Left ventricle myocardium inferior (tissue), 1 donor: ENCODE measurements around the gene TRAPPC1. TPM values are rescaled to one million over a fixed set of nuclear protein-coding genes. Genes with fewer than 3 reads are reported as not detected.

Source experiments
- DNase-seq: peaks from one replicate; pipeline ENCODE4 v3.0.0-alpha.2; 2020
- H3K27ac ChIP-seq: fragments of 200-600 bp; replicated peaks from 2 replicates; pipeline ENCODE4 v1.8.0; 2021
- H3K27me3 ChIP-seq: fragments of 200-600 bp; 2 replicates; pipeline ENCODE4 v1.8.0; 2021; ENCODE audit warnings: low read depth
- H3K36me3 ChIP-seq: fragments of 200-600 bp; 2 replicates; pipeline ENCODE4 v1.8.0; 2021
- H3K4me1 ChIP-seq: fragments of 200-600 bp; 2 replicates; pipeline ENCODE4 v1.8.0; 2021
- H3K4me3 ChIP-seq: fragments of 200-600 bp; 2 replicates; pipeline ENCODE4 v1.8.0; 2021; ENCODE audit warnings: mild to moderate bottlenecking, moderate library complexity
- H3K9me3 ChIP-seq: fragments of 200-600 bp; replicated peaks from 2 replicates; pipeline ENCODE4 v1.8.0; 2021
- intact Hi-C: fragments of 100-400 bp; cut with micrococcal nuclease; formaldehyde crosslinking; loops from one replicate; pipeline ENCODE4 v1.11.0; 2022
- total RNA-seq: library from RNA; stranded (reverse); fragmentation: NEBNext Ultra II Directional; extraction: Animal tissue kit (Norgen Biotek cat#: 25700); gene quantifications from one replicate; pipeline ENCODE4 v1.2.1, GENCODE V29; 2021
- TF ChIP-seq, protein P1 (sequence below): fragments of 200-600 bp; IDR thresholded peaks from 2 replicates; pipeline ENCODE4 v1.8.0; 2021; ENCODE audit warnings: antibody characterized with exemption, mild to moderate bottlenecking, borderline replicate concordance
- donor health status: DM: no; HTN: yes; CAD: no; lungs with severe emphysema.

TRAPPC1 gene
- total RNA-seq, 1 donor from 2014 or later, result 111 TPM

DNA sequence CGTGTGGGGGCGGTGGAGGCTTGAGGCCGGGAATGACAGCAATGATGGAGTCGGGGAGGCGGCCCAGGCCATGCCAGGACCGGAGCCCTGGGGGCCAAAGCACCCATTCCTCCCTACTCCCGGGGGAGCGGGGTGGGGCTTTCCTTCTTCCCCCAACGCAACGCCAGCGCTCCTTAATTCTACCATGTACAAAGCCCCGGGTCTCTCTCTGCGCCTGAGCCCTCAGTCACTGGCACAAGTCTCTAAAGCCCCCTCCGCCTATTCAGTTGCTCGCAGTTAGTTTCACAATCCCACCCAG is 15.4 kb downstream of the TRAPPC1 start:
- Histone ChIP-seq H3K27me3 (no peaks in the 10 kb centered on the region), H3K9me3 (no peaks in the 10 kb centered on the region), H3K36me3 (peaks cover 8% of the 10 kb centered on the region), H3K27ac (peak overlapping the region; percentile 96), H3K4me1 (peaks cover 37% of the 10 kb centered on the region), H3K4me3 (peak overlapping the region; percentile 78)
- DNase-seq, result no peak
- intact Hi-C loops, result no loop called here
- TF ChIP-seq, protein P1, sequence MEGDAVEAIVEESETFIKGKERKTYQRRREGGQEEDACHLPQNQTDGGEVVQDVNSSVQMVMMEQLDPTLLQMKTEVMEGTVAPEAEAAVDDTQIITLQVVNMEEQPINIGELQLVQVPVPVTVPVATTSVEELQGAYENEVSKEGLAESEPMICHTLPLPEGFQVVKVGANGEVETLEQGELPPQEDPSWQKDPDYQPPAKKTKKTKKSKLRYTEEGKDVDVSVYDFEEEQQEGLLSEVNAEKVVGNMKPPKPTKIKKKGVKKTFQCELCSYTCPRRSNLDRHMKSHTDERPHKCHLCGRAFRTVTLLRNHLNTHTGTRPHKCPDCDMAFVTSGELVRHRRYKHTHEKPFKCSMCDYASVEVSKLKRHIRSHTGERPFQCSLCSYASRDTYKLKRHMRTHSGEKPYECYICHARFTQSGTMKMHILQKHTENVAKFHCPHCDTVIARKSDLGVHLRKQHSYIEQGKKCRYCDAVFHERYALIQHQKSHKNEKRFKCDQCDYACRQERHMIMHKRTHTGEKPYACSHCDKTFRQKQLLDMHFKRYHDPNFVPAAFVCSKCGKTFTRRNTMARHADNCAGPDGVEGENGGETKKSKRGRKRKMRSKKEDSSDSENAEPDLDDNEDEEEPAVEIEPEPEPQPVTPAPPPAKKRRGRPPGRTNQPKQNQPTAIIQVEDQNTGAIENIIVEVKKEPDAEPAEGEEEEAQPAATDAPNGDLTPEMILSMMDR, result no peak

DNA sequence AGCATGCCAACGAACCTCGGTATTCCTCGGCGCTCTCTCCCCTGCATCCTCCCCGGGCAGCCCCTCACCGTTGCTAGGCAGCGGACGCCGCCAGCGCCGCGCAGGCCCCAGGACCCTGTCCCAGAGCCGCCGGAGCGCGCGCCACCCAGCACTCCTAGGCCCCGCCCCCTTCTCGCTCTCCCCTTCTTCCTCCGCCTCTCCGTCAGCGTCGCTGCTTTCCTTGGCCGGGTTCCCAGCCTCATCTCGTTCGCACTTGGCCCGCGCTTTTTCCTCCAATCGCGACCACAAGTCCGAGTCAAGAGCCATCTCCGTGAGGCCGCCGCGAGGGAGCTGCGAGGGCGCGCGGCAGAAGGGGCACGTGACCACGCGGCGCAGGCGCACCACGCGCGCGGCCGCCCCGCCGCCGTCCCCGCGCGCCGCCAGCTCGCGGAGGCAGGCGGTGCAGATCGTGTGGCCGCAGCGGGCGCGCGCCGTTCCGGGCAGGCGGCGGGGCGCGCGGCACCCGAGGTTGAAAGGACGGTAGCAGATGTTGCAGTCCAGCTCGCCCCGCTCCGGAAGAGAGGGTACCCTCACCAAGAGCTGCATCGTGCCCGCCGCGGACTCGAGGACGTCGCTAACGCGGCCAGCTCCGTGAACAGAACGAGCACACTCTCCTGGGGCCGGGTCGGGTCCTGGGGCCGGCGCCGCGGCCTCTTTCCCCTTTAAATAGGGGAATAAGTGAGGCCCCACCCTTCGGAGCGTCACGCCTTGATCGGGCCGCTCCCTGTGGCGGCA is 15.9 kb downstream of the TRAPPC1 start, which contains the start of gene RNF227:
Gene RNF227 (minus strand): TSS at position 679 of the 774 bp plus-strand sequence. CDS start 94 bp downstream, at position 585.
- peaks cover 37% of the 10 kb centered on the region for H3K4me1 ChIP-seq
- TF ChIP-seq, protein P1, result no peak
- H3K27ac ChIP-seq, result peak within 1 kb of the TSS; percentile 96
- H3K27me3 ChIP-seq, result no peaks in the 10 kb centered on the region
- H3K36me3 ChIP-seq, result peaks cover 12% of the 10 kb centered on the region
- no peaks in the 10 kb centered on the region for H3K9me3 ChIP-seq
- H3K4me3 ChIP-seq, result peak within 1 kb of the TSS; percentile 78
- intact Hi-C loops, result no loop called here
- DNase-seq, result peak; percentile 91

DNA sequence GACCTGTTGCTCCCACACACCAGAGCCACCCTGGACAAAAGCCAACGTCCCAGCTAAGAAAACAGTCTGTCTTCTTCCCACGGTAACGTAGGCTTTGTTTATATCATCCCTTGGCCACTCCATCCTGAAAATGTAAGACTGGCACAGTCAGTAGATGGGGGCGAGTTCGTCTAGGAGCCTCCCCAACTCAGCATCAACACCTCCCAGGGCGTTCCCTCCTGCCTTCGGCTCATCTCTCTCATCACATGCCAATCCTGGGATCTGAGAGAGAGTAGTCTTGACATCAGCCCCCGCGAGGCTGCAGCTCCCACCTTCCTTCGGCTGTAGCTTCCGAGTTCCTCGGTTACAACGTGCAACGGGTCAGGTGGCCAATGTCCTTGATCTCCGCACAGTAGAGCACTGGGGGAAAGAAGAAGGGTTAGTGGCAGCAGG is 16.6 kb downstream of the TRAPPC1 start:
- H3K4me1 ChIP-seq, result peaks cover 37% of the 10 kb centered on the region
- peaks cover 18% of the 10 kb centered on the region for H3K36me3 ChIP-seq
- peak overlapping the region; percentile 78 for H3K4me3 ChIP-seq
- TF ChIP-seq, protein P1, result no peak
- H3K27me3 ChIP-seq, result no peaks in the 10 kb centered on the region
- intact Hi-C loops, result no loop called here
- no peaks in the 10 kb centered on the region for H3K9me3 ChIP-seq
- peak; percentile 21 for DNase-seq
- peak overlapping the region; percentile 96 for H3K27ac ChIP-seq

DNA sequence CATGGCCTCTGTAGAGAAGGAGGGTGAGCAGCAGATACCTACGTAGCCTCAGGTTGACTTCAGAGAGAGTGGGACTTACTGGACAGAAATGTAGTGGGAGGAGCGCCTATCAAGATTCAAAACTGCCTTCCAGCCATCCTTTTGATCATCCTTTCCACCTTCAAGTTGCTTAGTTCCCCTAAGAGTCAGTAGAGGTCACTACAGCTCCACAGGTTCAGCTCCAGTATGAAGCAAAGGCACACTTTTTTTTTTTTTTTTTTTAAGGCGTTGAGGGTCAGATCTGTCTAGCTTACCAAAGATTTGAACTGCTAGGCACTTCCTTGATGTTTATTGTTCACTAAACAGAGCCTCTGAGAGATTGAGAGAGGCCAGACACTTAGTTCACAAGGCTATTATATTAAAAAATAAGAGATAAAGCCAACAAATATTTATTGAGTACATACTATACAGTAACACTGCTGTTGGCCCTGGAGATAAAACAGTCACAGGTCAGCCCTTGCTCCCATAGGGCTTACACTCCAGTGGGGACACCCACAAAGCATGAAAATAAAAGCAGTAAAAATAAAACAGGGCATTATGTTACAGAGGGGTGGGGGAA is 18.7 kb downstream of the TRAPPC1 start:
- Histone ChIP-seq H3K27me3 (no peaks in the 10 kb centered on the region), H3K4me3 (no peak overlapping the region), H3K36me3 (peaks cover 39% of the 10 kb centered on the region), H3K4me1 (peaks cover 37% of the 10 kb centered on the region), H3K9me3 (no peaks in the 10 kb centered on the region), H3K27ac (no peak overlapping the region)
- TF ChIP-seq, protein P1, result peak; percentile 82
- intact Hi-C loops, result loop anchor here (5.0 kb wide), 1 partner anchor 74 kb away; no protein-coding TSS in a partner anchor
- no peak for DNase-seq

DNA sequence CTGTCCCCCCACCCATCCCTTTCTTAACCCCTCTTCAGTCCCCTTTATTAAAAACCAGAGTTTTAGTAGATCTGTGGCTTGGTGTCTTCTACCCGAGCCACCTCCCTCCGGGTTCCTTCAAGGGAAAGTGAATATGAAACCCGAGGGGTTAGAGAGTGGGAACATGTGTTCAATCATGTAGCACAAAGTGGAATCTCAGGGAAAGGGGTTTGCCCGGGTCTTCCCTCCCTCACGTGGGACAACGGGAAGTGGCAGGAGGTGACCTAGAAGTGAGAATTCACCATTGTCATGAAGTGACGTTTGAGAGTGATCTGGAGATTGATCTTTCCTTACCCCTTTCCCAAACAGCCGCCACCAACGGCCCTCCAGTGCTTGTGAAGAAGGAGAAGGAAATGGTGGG is 20.6 kb downstream of the TRAPPC1 start:
- Histone ChIP-seq H3K4me1 (peaks cover 26% of the 10 kb centered on the region), H3K9me3 (no peaks in the 10 kb centered on the region), H3K4me3 (no peak overlapping the region), H3K27me3 (no peaks in the 10 kb centered on the region), H3K36me3 (peaks cover 56% of the 10 kb centered on the region), H3K27ac (no peak overlapping the region)
- intact Hi-C loops, result loop anchor here (5.0 kb wide), 1 partner anchor 76 kb away; no protein-coding TSS in a partner anchor
- DNase-seq, result no peak
- TF ChIP-seq, protein P1, result no peak
